Cerebellar cortex (tissue), 1 donor: ENCODE measurements around the gene ADAMTS4.

ENCODE experiments used
- DNase-seq: peaks from one replicate; pipeline ENCODE4 v3.0.0-alpha.2; 2015; ENCODE audit warnings: low spot score

ADAMTS4 gene

DNA sequence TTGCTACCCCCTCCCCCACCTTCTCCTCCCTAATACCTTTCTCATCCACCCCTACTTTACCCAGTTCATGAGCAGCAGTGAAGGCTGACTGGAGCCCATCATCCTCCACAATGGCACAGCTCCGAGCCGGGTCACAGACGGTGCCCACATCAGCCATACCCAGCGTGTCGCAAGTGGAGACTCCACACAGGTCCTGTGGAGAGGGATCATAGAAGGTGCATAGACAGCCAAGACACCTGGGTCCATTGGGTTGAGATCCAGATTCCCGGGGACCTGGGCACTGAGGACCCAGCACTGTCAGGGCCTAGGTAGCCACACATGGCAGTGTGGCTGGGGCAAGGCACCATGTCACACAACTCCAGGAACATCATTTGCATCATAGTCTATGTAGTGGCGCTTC is 2.7 kb downstream of the ADAMTS4 start:
- DNase-seq = no peak

DNA sequence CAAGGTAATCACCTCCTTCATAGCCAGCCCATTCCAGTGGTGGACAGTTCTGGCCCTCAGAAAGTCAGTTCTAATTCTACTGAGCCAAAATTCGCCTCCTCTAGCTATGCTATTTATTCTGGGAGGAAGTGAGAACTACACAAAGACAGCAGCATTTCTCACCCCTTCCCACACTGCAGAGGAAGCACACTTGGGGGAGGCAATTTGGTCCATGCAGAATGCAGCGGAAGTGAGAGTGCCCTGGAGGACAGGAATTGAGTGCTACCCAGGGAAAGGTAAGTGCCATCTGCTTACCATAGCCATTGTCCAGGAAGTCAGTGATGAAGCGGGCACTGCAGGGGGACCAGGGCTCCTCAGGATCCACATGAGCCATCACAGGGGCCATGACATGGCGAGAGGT is 3.7 kb downstream of the ADAMTS4 start:
- no peak for DNase-seq

DNA sequence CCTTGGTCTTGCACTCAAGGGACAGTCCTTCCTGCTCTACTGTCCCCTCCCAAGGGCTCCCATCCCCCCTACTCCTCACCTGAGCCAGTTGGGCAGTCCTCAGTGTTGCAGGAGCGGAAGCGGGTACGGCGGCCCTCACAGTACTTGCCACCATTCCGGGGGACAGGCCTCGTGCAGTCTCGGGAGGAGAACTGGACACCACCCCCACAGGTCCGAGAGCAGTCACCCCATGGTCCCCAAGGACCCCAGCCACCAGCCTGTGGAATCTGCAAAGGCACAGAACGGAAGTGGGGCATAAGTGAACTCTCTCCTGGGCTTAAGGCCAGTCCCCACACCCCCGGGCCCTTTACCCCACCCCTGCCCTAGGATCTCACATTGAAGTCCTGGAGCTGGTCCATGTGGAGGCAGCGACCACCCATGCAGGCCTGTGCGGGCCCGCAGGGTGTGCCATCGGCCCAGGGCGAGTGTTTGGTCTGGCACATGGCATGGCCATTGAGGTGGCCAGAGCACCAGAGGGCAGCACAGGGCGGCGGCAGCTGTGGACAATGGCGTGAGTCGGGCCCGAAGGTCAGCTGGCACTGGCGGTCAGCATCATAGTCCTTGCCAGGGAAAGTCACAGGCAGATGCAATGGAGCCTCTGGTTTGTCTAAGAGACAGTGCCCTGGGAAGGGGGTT is 5.2 kb downstream of the ADAMTS4 start:
- no peak for DNase-seq

DNA sequence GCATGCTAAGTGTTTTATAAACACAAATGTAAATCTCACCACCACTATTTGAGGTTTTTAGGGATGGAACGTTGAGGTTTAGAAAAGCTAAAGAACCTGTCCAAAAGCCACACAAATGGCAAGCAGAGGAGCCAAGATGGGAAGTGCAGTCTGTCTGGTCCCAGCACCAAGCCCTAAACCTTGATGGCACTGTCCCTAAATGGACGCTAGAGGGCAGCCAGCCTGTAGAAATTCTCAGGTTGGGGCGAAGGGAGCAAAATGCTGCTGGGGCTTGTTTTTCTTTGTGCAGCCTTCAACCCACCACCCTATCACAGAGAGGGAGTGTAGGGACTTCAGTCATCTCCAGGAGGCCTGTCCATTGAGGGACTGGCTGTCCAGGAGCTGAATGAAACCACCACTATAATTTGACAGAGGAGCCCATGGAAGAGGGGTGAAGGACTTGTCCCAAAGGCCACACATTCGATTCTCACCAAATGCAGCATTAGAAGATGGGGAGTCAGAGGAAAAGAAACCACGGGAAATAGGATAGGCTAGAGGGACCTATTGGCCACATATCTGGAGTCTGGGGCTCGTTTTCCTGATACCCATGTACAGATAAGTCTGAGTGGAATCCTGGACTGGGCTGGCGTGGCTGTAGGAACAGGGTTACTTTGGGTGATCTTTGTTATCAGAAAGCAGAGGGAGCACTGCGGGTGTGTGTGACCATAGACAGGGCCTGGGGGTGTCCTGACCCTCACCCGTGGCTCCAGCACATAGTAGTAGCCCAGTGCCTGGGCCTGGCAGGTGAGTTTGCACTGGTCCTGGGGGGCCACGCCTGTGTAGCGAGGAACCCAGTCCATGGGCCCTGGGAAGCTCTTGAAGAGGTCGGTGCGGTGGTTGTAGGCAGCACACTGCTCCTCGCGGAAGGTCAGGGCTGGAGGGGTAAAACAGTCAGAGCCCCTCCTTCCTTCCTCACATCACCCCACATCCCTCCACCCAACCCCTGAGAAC is 6.1 kb downstream of the ADAMTS4 start:
- peak; percentile 78 for DNase-seq

DNA sequence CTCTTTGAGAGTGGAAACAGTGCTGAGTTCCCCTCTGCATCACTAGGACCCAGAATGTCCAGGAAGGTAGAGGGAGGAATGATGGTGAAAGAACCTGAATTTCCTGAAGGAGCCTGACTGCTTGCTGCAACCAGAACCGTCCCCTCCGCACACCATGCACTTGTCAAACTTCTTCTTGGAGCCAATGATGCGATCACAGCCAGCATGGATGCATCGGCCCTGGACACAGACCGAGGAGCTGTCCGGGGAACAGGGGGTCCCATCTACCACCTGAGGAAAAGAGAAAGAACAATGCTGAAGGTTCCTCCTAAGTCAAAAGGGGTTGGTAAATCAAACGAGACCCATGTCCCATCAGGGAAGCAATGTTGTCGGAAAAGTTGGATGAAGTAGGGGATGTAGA is 6.9 kb downstream of the ADAMTS4 start:
- no peak for DNase-seq

DNA sequence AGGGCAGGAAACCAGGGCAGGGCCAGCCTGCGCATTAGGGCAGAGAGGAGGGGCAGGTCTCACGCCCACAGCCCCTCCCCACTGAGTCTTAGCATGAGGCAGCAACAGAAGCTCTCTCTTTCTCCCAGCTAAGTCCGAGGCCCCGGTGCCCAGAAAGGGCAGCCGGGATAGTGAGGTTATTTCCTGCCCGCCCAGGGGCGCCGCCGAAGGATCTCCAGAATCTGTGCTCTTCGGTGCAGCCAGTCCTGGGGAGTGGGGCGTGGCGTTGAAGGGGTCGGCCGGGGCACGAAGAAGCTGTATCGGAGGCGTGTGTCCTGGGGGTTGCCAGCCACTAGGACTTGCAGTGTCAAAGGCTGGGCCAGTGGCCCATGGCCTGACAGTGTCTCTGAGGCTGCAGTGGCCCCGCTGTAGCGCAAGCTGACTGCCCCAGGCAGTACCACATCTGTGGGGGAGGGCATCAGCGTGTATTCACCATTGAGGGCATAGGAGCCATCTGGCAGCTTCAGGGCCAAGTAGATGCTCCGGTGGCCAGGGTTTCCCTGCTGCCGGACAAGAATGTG is 7.8 kb downstream of the ADAMTS4 start:
- DNase-seq = no peak

DNA sequence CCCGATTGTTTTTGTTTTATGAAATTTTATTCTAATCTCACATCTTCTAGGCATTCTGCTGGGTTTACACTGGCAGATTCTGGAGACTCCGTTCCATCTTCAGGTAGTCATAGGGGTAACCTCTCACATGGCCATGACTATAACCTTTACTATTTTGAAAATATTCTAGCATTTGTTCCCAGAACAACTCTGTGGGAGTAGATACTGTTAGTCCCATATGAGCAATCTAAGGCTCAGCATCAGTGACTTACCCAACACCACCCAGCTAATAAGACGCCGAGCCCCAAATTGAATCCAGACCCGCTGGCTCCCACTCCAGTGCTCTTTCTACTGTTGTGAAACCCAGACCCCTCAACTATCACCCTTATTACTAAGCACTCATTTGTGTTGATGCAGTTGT is 9.8 kb downstream of the ADAMTS4 start:
- DNase-seq = no peak

DNA sequence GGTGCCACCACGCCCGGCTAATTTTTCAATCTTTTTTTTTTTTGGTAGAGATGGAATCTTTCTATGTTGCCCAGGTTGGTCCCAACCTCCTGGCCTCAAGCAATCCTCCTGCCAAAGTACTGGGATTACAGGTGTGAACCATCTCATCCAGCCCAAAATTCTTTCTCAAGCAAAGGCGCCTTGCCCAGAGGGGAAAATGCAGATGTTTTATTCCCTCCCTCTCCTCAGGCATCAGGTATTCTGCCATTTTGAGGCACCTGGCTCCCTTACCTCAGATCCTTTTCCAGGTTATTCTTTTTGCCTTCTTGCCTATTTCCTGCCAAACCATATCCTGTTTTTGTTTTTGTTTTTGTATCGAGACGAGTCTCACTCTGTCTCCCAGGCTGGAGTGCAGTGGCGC is 10.5 kb downstream of the ADAMTS4 start:
- DNase-seq = no peak

DNA sequence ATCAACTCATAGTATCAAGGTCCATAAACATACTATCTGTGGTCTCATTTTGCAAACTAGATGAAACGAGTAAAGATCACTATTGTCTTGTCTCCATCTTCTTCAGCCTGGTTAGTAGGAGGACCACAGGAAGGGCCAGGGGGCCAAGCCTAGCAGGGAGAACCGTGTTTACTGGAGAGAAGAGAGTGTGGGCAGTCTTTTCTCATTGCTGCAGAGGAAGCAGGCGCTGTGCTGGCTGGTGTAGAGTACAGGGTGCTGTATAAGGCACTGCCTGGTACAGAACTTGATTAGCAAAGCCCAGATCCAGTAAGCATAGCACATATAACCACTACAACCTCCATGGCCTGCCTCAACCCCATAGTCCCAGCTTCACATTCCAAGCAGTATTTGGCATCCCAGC is 11.5 kb downstream of the ADAMTS4 start:
- no peak for DNase-seq

DNA sequence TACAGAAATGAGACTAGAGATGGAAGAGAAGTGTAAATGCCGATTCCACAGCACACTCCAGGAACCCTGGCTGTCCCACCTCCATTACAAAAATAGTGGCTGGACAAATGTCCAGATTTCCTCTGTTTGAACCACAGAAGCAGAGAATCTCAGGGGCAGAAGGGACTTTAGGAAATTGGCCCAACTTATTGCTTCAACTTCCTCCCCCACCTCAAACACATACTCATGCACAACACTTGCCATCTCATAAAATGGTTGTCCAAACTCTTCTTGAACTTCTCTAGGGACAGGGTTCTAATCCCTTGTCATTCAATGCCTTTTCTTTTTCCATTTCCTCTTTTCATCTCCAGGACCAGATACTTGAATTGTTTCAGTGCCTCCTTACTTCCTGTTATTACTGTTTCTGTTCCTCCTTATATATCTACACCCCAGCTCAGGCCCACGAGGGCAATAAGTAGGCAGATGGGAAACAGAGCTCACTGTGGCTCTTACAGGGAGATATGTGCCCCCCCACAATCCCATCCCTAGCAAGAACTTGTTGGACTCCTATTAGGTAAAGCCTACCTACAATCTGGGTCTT is 13.0 kb downstream of the ADAMTS4 start:
- DNase-seq = no peak

DNA sequence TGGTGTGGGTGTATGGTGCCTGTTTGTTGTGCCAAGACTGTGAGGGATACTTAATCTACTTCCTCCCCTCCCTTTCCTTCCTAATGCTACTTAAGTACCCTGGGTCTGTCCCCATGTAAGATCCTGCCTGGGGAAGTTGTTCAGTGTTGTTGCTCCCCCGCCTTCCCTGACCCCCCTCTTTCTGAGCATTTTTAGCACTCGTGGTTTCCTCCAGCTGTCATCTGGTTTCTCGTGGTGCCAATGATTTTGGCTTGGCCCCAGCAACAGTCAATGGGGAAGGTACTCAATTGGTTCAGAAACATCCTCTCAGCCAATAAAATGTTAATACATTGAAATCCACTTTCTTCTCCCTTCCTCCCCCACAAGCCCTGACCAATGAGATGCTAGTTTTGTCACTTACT is 13.6 kb downstream of the ADAMTS4 start:
- DNase-seq = peak; percentile 64

DNA sequence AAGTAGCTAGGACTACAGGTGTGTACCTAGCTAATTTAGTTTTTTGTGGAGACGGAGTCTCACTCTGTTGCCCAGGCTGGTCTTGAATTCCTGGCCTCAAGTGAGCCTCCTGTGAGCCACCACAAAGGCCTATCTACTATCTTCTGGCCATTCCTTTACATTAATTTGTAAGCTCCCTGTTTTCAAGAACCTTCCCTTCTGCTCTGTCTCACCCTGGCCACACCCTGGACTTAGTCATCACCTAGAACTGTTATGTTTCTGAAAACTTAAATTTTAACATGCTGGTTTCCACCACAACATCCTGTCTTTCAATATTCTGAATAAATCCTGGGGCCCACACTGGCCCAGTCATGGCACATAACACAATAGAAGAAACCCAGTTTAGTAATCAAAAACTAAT is 16.6 kb downstream of the ADAMTS4 start:
- no peak for DNase-seq

DNA sequence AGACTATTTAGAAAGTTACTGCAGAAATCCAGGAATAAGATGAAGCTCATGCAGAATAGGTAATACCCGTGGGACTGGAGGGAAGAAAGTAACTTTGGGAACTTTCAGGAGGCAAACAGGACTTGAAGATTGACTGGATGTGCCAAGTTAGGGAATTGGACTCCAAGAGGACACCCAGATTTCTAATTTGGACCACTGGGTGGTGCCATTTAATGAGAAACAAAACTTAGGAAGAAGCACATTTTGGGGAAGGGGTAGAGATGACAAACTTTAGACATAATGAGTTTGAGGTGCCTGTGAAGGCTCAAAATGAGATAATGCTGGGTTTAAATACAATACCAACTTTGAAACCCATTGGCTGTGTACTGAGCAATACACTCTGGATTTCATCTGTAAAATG is 18.2 kb downstream of the ADAMTS4 start:
- DNase-seq = peak; percentile 28

DNA sequence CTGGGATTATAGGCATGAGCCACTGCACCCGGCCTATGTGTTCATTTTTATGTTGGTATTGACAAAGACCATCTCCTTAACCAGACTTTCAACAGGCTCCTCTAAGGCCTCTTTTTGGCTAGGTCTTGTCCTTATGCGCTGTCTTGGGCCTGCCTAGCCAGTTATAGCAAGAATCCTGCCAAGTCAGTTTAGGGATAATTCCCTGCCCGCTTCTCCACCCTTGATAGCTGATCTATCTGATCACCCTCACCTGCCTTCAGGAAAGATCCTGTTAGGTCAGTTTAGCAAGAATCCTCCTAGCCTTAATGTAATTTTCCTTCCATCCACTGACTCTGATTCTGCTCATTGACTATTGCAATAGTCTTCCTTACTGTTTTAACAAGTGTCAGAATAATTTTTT is 19.2 kb downstream of the ADAMTS4 start:
- DNase-seq = no peak

DNA sequence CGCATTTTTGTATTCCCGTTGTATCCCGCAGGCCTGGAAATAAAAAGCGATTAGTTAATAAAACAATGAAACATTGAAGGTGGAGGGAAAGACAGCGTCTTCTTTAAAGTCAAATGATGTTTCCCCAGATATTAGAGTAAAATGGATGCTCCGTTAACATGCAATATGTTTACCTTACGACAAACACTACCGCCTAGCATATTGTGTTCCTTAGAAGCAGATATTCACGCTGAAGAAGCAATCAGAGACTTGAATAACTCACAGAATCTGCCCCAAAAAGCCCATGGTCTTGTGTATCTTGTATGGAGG is 21.0 kb downstream of the ADAMTS4 start:
- DNase-seq = no peak

DNA sequence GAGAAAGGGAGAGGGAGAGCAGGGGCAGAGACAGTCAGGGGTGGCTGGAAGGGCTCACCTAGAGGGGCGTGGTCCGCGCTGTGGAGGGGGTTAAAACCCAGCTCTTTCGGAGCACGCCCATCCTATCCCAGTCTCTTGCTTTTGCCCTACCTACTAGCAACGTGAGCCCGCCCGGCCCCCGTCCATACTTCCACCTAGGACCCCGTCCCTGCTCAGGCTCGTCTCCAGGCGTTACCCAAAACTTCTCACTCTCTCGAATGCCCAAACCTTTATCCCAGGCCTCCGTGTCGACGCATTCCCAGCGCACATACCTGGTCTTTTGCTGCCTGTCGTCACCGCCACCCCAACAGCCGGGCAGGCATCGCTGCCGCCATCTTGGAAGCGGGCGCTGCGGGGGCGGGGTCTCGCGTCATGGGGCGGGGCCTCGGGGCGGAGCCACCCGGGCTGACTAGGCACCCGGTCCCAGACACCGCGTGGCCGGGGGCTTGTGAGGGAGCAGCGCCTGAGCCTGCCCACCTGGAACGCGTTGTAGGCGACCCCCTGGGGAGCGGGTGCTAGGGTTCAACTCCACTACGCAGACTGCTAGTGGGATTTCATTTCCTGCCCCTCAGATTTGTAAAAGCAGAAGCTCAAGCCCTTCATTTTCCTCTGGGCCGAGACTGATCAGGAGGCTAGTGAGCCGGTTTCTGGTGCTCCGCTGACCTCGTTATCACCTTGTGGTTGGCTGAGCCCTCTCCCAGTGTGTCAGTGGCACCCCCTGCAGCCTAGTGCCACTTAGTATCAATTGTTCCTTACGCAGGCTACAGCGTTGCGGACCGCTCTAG is 21.5 kb downstream of the ADAMTS4 start, which contains the start of gene B4GALT3:
Gene B4GALT3 (minus strand): TSS at position 396 of the 824 bp plus-strand sequence. CDS start 1,447 bp downstream, outside the sequence.
- peak; percentile 84 for DNase-seq

DNA sequence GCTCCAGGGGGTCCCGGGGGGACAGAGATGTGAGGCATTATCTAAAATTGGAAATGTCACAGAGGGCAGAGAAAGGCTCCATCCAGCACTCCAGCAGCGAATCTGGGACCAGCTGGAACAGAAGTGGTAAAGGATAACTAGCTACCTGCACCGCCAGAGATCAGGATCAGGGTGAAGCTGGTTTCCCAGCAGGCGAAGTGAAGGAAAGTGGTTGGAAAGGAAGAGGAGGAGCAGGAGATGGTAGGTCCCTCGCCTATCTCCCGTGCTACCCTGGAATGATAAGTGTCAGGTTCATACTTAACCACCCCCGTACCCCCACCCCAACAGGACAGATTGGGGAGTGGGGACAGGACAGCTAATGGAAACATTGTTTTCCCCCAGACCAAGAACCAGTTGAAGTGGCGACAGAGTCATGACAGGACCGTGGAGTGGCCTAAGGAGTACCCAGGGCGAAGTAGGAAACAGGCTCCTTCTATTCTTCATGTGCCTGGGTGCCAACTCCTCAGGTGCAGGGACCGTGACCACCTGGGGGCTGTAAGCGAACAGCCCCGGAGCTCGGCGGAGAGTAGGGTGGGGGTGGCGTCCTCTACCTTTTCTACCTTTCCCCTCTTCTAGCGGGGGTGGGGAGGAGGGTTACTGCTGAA is 22.3 kb downstream of the ADAMTS4 start:
- no peak for DNase-seq

DNA sequence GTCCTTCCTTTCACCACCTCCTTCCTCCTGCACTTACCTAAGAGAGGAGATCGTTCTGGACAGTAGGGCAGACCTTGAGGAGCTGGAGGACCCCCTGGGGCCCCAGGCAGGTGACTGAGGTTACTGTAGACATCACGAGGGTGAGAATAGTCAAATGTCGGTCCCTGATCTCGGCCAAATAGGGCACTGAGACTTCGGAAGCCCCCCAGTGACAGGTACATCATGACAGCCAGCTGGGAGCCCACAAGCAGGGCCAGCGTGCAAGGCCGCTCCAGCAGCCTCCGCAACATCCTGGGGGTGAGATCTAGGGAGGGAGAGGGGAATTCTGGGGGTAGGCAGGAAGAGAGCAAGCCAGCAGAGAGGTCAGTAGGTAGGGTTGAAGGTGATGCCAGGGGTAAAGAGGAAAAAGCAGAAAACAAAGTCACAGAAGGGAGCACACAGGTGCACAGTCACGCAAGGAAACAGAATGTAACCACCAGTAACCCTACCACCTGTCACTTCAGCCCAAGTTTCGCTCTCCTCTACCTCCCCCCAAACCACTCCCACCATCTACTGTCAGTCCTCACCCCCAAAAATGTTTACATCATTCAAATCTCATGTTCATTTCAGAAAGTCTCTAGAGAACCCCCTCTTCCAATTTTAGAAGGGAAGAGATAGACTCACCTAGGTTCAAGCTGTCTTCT is 22.9 kb downstream of the ADAMTS4 start:
- no peak for DNase-seq

DNA sequence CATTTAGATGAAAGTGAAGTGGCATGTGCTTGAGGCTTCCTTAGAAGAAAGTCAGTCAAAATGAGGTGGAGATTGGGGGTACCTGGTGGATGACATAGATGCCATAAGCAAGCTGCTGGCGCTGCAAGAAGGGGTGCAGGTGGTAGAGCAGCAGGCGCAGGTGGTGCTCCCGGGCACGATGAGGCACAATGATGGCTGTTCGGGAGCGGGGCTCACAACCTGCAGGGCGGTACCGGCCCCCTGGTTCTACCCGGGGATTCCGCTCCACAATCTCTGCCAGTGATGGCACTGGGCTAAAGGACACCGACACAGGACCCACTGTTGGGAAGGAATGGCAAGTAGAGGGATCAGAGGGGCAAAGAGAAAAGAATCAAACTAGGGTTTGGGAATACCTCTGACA is 23.9 kb downstream of the ADAMTS4 start:
- no peak for DNase-seq

DNA sequence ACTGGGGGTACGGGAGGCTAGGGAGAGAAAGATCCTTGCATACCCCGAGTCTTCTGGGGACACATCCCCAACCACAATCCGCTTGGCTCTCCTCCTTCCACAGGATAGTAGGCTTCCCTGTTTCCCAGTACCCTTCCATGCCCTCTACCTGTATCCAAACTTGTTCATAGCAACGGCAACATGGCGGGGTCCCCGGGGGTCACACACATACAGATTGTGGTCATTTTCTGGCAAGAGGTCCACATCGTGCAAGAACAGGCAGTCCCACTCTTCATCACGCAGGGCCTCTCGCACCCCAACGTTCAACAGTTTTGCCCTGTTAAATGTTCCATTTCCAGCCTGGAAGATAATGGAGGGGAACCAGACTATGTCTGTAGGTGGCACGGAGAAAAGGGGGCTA is 25.1 kb downstream of the ADAMTS4 start:
- no peak for DNase-seq
